T-helper 22 cell (primary cell): Measurements from ENCODE around the gene PRUNE2.
"Not testable (repeated sequence)": the region's sequence is repeated elsewhere in the genome, so short reads cannot be mapped to it uniquely, and the experiment has no call there.

Experiments
- DNase-seq: peaks from one replicate; pipeline ENCODE4 v3.0.0-alpha.2; 2020; ENCODE audit warnings: low read depth

The PRUNE2 gene

GRCh38 chr9:76868897-76869296, 37.0 kb downstream of the PRUNE2 start:
- DNase-seq, result no peak

- no peak for DNase-seq
These were observed 39.2 kb downstream of the PRUNE2 start for GRCh38 chr9:76866689-76867088.

- DNase-seq, result no peak
These were observed 42.1 kb downstream of the PRUNE2 start for GRCh38 chr9:76863832-76864231.

- DNase-seq, result no peak
These were observed 46.1 kb downstream of the PRUNE2 start for GRCh38 chr9:76859860-76860259.

- DNase-seq, result not testable (repeated sequence)
These were observed 47.7 kb downstream of the PRUNE2 start for GRCh38 chr9:76858248-76858647.

GRCh38 chr9:76856016-76856415, 49.9 kb downstream of the PRUNE2 start:
- DNase-seq, result no peak

- DNase-seq, result no peak
These were observed 50.9 kb downstream of the PRUNE2 start for GRCh38 chr9:76855015-76855414.

GRCh38 chr9:76852026-76852425, 53.9 kb downstream of the PRUNE2 start:
- DNase-seq, result no peak

GRCh38 chr9:76846297-76846696, 59.6 kb downstream of the PRUNE2 start:
- no peak for DNase-seq

- no peak for DNase-seq
These were observed 60.7 kb downstream of the PRUNE2 start for GRCh38 chr9:76845254-76845653.

GRCh38 chr9:76835571-76836283, 70.2 kb downstream of the PRUNE2 start:
- DNase-seq, result no peak

GRCh38 chr9:76828447-76828846, 77.5 kb downstream of the PRUNE2 start:
- DNase-seq, result no peak

- DNase-seq, result no peak
These were observed 78.4 kb downstream of the PRUNE2 start for GRCh38 chr9:76827296-76828080.

GRCh38 chr9:76820431-76820830, 85.5 kb downstream of the PRUNE2 start:
- no peak for DNase-seq

- no peak for DNase-seq
These were observed 87.6 kb downstream of the PRUNE2 start for GRCh38 chr9:76818271-76818670.

- no peak for DNase-seq
These were observed 88.4 kb downstream of the PRUNE2 start for GRCh38 chr9:76817489-76817888.

- no peak for DNase-seq
These were observed 93.3 kb downstream of the PRUNE2 start for GRCh38 chr9:76812591-76812990.

GRCh38 chr9:76810377-76810957, 95.4 kb downstream of the PRUNE2 start:
- no peak for DNase-seq

GRCh38 chr9:76808636-76809035, 97.3 kb downstream of the PRUNE2 start:
- DNase-seq, result no peak

- no peak for DNase-seq
These were observed 102.2 kb downstream of the PRUNE2 start for GRCh38 chr9:76803762-76804161.

GRCh38 chr9:76803083-76803482, 102.8 kb downstream of the PRUNE2 start:
- DNase-seq, result no peak

- no peak for DNase-seq
These were observed 105.0 kb downstream of the PRUNE2 start for GRCh38 chr9:76800901-76801300.

- no peak for DNase-seq
These were observed 106.4 kb downstream of the PRUNE2 start for GRCh38 chr9:76799473-76799872.
